GM18526 (cell line): ENCODE measurements around the gene CNOT8.

Source experiments
- POLR2A ChIP-seq: IDR thresholded peaks from 3 replicates; pipeline ENCODE4 v1.6.1; 2011; ENCODE audit not compliant: insufficient read length; ENCODE audit errors: extremely low read depth

CNOT8 gene

GRCh38 chr5:154858297-154858971 lies at the start of gene CNOT8:
CNOT8 (plus strand) TSS chr5:154858627; CDS start chr5:154863279, 4,652 bp downstream.
- TF ChIP-seq POLR2A: peak; percentile 84

- TF ChIP-seq POLR2A: no peak
Observed at GRCh38 chr5:154811239-154811638, 47.2 kb upstream of the CNOT8 start.

GRCh38 chr5:154811653-154812465 lies 46.6 kb upstream of the CNOT8 start:
- TF ChIP-seq POLR2A: no peak

- TF ChIP-seq POLR2A: no peak
Observed at GRCh38 chr5:154813158-154813557, 45.3 kb upstream of the CNOT8 start.

GRCh38 chr5:154813736-154814135 lies 44.7 kb upstream of the CNOT8 start:
- no peak for TF ChIP-seq POLR2A

GRCh38 chr5:154815025-154815424 lies 43.4 kb upstream of the CNOT8 start:
- no peak for TF ChIP-seq POLR2A

DNA sequence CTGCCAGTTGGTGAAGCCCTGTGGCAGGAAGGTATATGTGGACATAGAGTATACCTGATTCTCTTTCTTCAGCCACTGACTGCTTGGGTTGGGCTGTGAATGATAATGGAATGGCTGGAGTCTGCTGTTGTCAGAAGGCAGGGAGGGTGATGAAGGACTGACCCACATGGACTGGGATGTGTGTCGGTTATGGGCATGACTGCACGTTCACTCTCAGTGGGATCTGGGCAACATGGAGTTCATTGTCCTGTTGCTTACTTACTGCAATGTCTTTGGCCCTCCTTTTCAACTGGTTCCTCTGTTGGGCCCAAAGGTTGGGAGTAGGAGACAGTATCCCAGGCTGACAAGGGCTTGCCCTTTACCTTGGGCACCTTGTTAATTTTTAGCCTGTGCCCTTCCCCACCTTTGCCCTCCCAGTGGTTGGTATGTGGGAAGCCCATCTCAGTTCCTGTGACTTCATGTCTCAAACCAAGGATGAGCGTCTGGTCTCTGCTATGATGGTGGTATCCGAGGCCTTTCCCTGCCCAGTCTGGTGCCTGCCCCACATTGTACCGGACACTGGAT lies 42.7 kb upstream of the CNOT8 start:
- TF ChIP-seq POLR2A: no peak

GRCh38 chr5:154816891-154817492 lies 41.4 kb upstream of the CNOT8 start:
- TF ChIP-seq POLR2A: no peak

- TF ChIP-seq POLR2A: no peak
Observed at GRCh38 chr5:154817815-154818214, 40.6 kb upstream of the CNOT8 start.

DNA sequence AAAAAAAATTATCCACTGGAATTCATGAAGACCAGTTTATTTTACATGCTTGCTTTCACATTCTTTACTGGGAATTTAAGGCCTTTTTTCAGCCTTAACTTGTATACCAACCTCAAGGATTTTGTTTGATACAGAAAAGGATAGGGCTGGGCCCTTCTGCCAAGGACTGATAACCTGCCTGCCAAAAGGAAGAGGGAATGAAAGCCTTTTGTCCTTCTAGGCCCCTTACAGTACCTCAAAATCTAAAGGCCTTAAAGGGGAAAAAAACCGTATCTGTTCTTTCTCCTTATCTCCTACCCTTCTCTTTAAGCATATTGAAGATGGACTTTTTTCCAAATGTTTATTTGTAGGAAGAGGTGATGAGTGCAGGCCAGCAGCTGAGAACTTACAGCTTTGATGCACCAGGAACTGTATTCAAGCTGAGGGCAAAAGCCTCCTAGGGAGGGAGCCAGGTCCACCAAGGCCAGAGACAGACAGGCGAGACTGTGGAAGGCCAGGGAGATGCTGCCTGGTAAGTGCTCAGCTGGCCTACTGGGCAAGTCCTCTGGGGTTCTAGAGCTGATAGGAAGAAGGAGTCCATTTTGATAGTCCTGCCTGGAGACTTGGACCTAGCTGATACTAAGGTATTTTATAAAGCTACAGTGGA lies 39.8 kb upstream of the CNOT8 start:
- TF ChIP-seq POLR2A: no peak

DNA sequence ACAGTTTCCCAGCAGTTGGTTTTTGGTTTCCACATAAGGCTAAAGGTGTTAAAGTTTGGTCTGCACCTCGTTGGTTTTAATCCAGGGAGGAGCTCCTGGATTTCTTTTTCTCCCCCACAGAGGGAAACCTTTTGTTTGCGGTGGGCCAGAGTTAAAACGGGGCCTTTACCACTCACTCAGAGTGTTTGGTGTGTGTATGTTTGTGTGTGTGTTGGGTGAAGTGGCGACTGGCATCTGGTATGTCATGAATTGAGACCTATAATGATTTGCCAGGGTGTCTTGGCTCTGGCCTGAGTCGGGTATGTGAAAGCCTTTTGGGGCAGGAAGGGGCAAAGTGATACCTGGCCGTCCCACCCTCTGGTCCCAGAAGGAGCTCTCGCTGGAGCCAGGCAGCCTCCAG lies 38.9 kb upstream of the CNOT8 start:
- TF ChIP-seq POLR2A: no peak

DNA sequence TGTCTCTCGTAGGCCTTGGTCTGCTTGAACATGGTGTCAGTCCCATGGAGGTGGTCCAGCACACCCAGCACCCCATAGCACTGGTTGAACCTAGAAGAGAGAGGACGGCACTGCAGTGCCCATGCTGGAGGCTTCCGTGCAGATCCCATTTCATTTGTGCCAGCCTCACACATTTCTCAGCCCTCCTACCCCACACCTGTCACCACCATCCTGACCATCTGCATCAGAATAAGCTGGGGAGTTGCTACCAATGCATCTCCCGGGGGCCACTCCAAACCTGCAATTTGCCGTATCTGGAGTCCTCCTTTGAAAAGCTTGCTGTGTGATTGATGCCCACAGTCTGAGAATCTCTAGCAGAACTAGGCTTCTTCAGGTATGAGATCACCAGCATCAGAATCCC lies 38.0 kb upstream of the CNOT8 start:
- no peak for TF ChIP-seq POLR2A

GRCh38 chr5:154823605-154824004 lies 34.8 kb upstream of the CNOT8 start:
- TF ChIP-seq POLR2A: no peak

GRCh38 chr5:154824070-154824469 lies 34.4 kb upstream of the CNOT8 start:
- no peak for TF ChIP-seq POLR2A

- TF ChIP-seq POLR2A: no peak
Observed at GRCh38 chr5:154829181-154829588, 29.2 kb upstream of the CNOT8 start.
